Measurements from ENCODE around the gene MAP3K14. TPM values are rescaled to one million over a fixed set of nuclear protein-coding genes. Genes with fewer than 3 reads are reported as not detected.

The MAP3K14 gene
- total and polyA plus RNA-seq, 8 donors = 6.1 to 16.4 (median 8.1) TPM

DNA sequence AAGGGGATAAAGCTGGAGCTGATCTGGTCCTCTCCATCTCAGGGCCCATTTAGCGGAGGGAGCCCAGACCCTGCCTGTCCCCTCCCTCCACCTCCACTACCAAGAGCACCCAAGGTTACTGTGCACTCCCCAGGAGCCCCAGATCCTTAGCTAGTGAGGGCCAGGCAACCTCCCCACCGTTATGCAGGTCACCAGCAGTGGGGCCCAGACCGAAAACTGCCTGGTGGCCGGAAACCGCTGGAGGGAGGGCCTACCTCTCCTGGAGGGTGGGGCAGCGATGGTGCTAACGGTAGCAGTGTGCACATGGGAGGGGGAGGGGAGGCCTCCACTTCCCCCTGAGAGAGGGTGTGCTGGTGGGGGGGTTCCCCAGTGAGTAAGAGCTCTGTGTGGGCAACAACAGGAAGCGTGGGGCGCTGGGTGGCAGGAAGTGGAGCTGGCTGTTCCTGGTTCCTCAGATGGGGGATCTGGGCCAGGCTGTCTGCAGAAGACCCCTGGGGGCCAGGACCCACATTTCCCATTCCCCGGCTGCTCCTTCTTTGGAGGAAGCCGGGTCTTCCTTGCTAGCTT, 90.8 kb downstream of the MAP3K14 start:
- intact Hi-C loops (cut with DNase I) = loop anchor here in 1 of 3 donors (10.0 kb wide), 1 partner anchor 599 kb away; no protein-coding TSS in a partner anchor
- Histone ChIP-seq H3K27me3 (no peaks in the 10 kb centered on the region), H3K36me3 (no peaks in the 10 kb centered on the region), H3K27ac (peak overlapping the region in 2 of 4 donors; percentile 64 to 71), H3K9me3 (no peaks in the 10 kb centered on the region), H3K4me1 (peaks cover 8 to 14% (median 11%) of the 10 kb centered on the region in 3 donors), H3K4me3 (peak overlapping the region in 1 of 4 donors; percentile 13)
- peak in 3 of 4 donors; percentile 8 to 48 (median 36) for ATAC-seq
- FAIRE-seq = no peak
- DNase-seq = peak in 4 of 6 donors; percentile 21 to 78 (median 65)
- TF ChIP-seq, protein P1, sequence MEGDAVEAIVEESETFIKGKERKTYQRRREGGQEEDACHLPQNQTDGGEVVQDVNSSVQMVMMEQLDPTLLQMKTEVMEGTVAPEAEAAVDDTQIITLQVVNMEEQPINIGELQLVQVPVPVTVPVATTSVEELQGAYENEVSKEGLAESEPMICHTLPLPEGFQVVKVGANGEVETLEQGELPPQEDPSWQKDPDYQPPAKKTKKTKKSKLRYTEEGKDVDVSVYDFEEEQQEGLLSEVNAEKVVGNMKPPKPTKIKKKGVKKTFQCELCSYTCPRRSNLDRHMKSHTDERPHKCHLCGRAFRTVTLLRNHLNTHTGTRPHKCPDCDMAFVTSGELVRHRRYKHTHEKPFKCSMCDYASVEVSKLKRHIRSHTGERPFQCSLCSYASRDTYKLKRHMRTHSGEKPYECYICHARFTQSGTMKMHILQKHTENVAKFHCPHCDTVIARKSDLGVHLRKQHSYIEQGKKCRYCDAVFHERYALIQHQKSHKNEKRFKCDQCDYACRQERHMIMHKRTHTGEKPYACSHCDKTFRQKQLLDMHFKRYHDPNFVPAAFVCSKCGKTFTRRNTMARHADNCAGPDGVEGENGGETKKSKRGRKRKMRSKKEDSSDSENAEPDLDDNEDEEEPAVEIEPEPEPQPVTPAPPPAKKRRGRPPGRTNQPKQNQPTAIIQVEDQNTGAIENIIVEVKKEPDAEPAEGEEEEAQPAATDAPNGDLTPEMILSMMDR (IDR thresholded peaks at IDR 0.05) = no peak
- WGBS, 2 donors = 88 to 90% methylated on average over 11 of the region's 11 CpGs

- H3K27me3 ChIP-seq = no peaks in the 10 kb centered on the region
- ATAC-seq = no peak
- intact Hi-C loops (cut with DNase I) = loop anchor here in 1 of 3 donors (10.0 kb wide), 1 partner anchor 600 kb away; no protein-coding TSS in a partner anchor
- H3K27ac ChIP-seq = peak overlapping the region in 2 of 4 donors; percentile 33 to 64
- DNase-seq = peak in 2 of 6 donors; percentile 11 to 63
- TF ChIP-seq, protein P1 (IDR thresholded peaks at IDR 0.05) = no peak
- 83 to 85% methylated on average over 7 of the region's 7 CpGs for WGBS, 2 donors
- no peak for FAIRE-seq
- no peaks in the 10 kb centered on the region for H3K36me3 ChIP-seq
- H3K9me3 ChIP-seq = no peaks in the 10 kb centered on the region
- H3K4me3 ChIP-seq = peak overlapping the region in 1 of 4 donors; percentile 61
- peaks cover 8 to 14% (median 11%) of the 10 kb centered on the region in 3 donors for H3K4me1 ChIP-seq
Observed at GRCh38 chr17:45225051-45225700, 91.6 kb downstream of the MAP3K14 start.

DNA sequence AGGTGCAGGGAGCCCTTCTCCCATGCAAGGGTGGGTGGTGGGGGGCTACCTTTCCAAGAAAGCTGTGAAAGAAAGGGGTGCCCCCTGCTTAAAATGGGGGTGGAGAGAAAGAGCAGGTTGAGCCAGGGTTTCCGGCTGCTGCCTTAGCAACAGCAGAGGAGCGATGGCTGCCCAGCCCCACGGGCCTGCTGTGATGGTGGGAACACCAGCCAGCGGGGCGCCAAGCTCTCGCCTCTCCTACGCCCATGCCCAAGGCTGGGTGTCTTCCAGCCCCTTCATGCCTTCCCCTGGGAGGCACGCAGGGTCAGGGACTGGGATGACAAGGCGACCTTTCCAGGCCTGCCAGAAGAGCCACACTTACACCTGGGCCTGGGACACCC, 92.2 kb downstream of the MAP3K14 start:
- Histone ChIP-seq H3K9me3 (no peaks in the 10 kb centered on the region), H3K27me3 (no peaks in the 10 kb centered on the region), H3K4me1 (peaks cover 8 to 14% (median 11%) of the 10 kb centered on the region in 3 donors), H3K4me3 (peak overlapping the region in 1 of 4 donors; percentile 61), H3K36me3 (no peaks in the 10 kb centered on the region), H3K27ac (no peak overlapping the region)
- intact Hi-C loops (cut with DNase I) = loop anchor here in 2 of 3 donors (5.0 to 10.0 kb wide), 2 partner anchors 163 to 600 kb away; no protein-coding TSS in a partner anchor
- TF ChIP-seq, protein P1 (IDR thresholded peaks at IDR 0.05) = no peak
- FAIRE-seq (no peak), ATAC-seq (no peak), DNase-seq (peak in 1 of 6 donors; percentile 66)
- WGBS, 2 donors = 86 to 90% methylated on average over 9 of the region's 9 CpGs

DNA sequence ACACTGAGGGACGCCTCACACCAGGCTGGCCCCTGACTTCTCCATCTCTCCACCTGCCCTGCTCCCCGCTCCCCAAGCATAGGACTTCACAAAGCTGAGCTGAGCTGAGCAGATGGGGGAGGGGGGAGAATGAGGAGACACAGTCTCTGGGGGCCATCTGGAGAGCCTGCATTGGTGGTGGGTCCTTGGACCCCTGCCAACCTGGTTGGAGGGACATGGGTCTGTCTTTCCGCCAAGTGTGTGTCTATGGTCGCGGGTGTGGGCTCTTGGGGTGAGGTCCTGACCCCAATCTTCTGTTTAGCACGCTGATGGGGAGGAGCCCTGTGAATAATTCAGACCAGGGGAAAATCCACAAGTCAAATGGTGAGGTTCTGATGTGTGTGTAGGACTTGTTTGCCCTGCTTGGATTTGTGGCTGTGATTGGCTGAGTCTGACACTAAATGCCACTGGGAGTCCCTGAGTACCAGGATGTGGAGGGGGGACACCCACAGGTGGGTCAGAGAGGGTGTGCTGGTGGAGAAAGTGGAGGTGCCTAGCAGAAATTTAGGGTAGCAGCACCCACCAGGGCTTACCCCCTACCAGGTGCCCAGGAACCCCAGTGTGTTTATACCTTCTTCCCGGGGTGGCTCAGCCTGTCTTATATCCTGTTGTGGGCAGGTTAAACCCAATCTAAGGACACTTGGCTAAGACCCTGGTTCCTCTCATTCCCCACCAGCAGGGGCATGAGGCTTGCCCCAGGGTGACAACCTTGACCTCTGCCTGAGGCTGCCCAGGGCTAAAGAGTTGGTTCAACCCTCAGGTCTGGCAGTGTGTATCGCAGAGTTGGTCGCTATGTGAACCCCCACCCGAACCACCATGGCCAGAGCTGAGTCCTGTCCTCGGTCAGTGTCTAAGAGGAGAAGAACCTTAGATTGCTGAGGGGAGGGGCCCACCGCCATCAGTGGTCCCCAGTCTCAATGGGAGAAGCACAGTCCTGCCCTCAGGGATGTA, 93.0 kb downstream of the MAP3K14 start:
- Histone ChIP-seq H3K4me1 (peaks cover 7 to 15% (median 11%) of the 10 kb centered on the region in 3 donors), H3K36me3 (no peaks in the 10 kb centered on the region), H3K27me3 (no peaks in the 10 kb centered on the region), H3K9me3 (no peaks in the 10 kb centered on the region), H3K27ac (peak overlapping the region in 1 of 4 donors; percentile 11), H3K4me3 (peak overlapping the region in 1 of 4 donors; percentile 61)
- TF ChIP-seq, protein P1 (IDR thresholded peaks at IDR 0.05) = no peak
- intact Hi-C loops (cut with DNase I) = loop anchor here in 2 of 3 donors (5.0 to 10.0 kb wide), 2 partner anchors 163 to 601 kb away; no protein-coding TSS in a partner anchor
- FAIRE-seq = no peak
- DNase-seq = peak in 1 of 6 donors; percentile 59
- 86 to 89% methylated on average over 12 of the region's 12 CpGs for whole genome bisulfite sequencing, 2 donors
- no peak for ATAC-seq
